Testis (tissue), 2 donors: ENCODE data around the gene TRIAP1.

Experiments used
- CTCF ChIP-seq, 3 experiments: fragments of 450-650 bp in 2 of 3; fragments of 200-600 bp in 1 of 3; sonication (generic) in 1 of 3; IDR thresholded peaks; one replicate each; pipeline ENCODE4 v1.5.1; 2016 to 2019; ENCODE audit warnings: antibody characterized with exemption in 3 of 3, mild to moderate bottlenecking in 2 of 3, moderate library complexity in 1 of 3
- POLR2A ChIP-seq: fragments of 450-650 bp; IDR thresholded peaks from one replicate; pipeline ENCODE4 v1.6.1; 2017; ENCODE audit warnings: antibody characterized with exemption, mild to moderate bottlenecking, moderate library complexity

GRCh38 chr12:120468821-120469449 lies 22.8 kb upstream of the TRIAP1 start:
- TF ChIP-seq CTCF (IDR thresholded peaks at IDR 0.05) (no peak), POLR2A (no peak)
